Kidney glomerular epithelial cell (primary cell): ENCODE results near the gene ZBED1.
"Not testable (repeated sequence)": the region's sequence is repeated elsewhere in the genome, so short reads cannot be mapped to it uniquely, and the experiment has no call there.

Source experiments
- DNase-seq: peaks from one replicate; lab custom pipeline; 2025; lab: John Stamatoyannopoulos, UW

The ZBED1 gene

GRCh38 chrX:2456091-2456490, 44.7 kb downstream of the ZBED1 start:
- DNase-seq: not testable (repeated sequence)

- not testable (repeated sequence) for DNase-seq
These were observed 46.2 kb downstream of the ZBED1 start for GRCh38 chrX:2454620-2455019.

GRCh38 chrX:2452799-2453198, 48.0 kb downstream of the ZBED1 start:
- no peak for DNase-seq

- no peak for DNase-seq
These were observed 48.4 kb downstream of the ZBED1 start for GRCh38 chrX:2452317-2452784.

- DNase-seq: no peak
These were observed 49.1 kb downstream of the ZBED1 start for GRCh38 chrX:2451501-2452316.

GRCh38 chrX:2450681-2451080, 50.1 kb downstream of the ZBED1 start:
- DNase-seq: no peak

- DNase-seq: no peak
These were observed 51.5 kb downstream of the ZBED1 start for GRCh38 chrX:2449135-2449886.

GRCh38 chrX:2447484-2447883, 53.3 kb downstream of the ZBED1 start:
- no peak for DNase-seq

GRCh38 chrX:2446815-2447214, 54.0 kb downstream of the ZBED1 start:
- DNase-seq: no peak

GRCh38 chrX:2445662-2446623, 54.8 kb downstream of the ZBED1 start:
- DNase-seq: no peak

GRCh38 chrX:2442694-2443093, 58.1 kb downstream of the ZBED1 start:
- DNase-seq: no peak

GRCh38 chrX:2441466-2441865, 59.3 kb downstream of the ZBED1 start:
- DNase-seq: no peak

GRCh38 chrX:2439613-2440012, 61.2 kb downstream of the ZBED1 start:
- no peak for DNase-seq
